Thyroid gland (tissue), 4 donors: ENCODE results near the gene TRAM2.

ENCODE experiments used
- CTCF ChIP-seq, 6 experiments: fragments of 200-600 bp in 3 of 6; fragments of 450-650 bp in 3 of 6; sonication (generic) in 3 of 6; IDR thresholded peaks; one replicate each; pipeline ENCODE4 v1.5.1; 2016 to 2019; ENCODE audit warnings: antibody characterized with exemption in 6 of 6, mild to moderate bottlenecking in 2 of 6, inconsistent platforms in 1 of 6, moderate library complexity in 1 of 6
- POLR2A ChIP-seq, 2 donors: fragments of 450-650 bp; IDR thresholded peaks; one replicate each; pipeline ENCODE4 v1.6.1; 2017; ENCODE audit warnings: antibody characterized with exemption in 2 of 2, mild to moderate bottlenecking in 2 of 2, moderate library complexity in 1 of 2

DNA sequence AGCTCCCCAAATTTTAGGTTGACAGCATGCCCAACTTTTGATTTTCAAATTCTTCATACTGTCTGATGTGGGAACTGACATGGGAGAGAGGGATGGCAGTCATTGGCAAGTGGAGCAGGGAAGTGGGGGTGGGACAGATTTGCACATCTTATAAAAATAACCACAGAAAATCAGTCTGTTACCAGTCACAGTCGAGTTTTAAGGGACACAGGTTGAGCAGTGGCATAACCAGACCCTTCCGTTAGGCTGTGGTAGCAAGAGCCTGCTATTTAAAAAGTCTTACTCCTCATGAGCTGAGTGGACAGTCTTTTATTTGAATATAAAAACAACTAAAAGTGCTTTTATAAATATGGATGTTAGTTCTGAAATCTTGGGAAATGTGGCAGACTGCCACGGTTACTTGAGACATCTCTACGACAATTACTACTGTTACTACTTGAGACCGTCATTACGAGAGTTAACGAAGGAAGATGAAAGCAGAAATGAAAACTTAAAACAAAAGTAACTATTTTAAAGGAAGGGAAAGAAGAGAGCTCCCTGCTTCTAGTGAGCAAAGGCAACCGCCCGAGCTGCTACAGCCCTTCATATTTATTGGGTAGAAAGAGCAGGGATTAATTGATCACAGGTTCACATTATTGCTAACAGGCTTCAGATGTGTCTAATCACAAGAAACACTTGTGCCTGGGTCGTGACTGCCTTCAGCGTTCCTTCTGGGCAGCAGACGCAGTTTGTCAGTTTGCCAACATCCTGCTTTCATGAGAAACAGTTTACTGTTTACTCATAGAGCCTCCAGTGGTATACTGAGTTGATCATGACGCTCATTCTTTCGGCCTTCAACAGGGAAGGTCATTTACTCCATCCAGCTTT, 85.4 kb downstream of the TRAM2 start:
- no peak for TF ChIP-seq CTCF (IDR thresholded peaks at IDR 0.05)
- no peak for TF ChIP-seq POLR2A (IDR thresholded peaks at IDR 0.05)
